Endodermal cell (in vitro differentiated cells): ENCODE data around the gene FASN. TPM values are rescaled to one million over a fixed set of nuclear protein-coding genes. Genes with fewer than 3 reads are reported as not detected.

Experiments used
- DNase-seq: peaks from one replicate; pipeline ENCODE4 v3.0.0-alpha.2; 2017
- H3K27ac ChIP-seq: 2 replicates; pipeline ENCODE4 v1.5.1; 2013; ENCODE audit warnings: mild to moderate bottlenecking, low read depth, low read length, moderate library complexity
- H3K27me3 ChIP-seq: 2 replicates; pipeline ENCODE4 v1.6.1; 2013; ENCODE audit warnings: mild to moderate bottlenecking, low read length, moderate library complexity; ENCODE audit not compliant: insufficient read depth, control insufficient read depth, poor library complexity, severe bottlenecking
- H3K36me3 ChIP-seq: 2 replicates; pipeline ENCODE4 v1.7.0; 2013; ENCODE audit warnings: mild to moderate bottlenecking, low read length, moderate library complexity; ENCODE audit not compliant: control insufficient read depth, insufficient read depth
- H3K4me1 ChIP-seq: one replicate; pipeline ENCODE4 v1.7.0; 2013; ENCODE audit warnings: low read length; ENCODE audit not compliant: control insufficient read depth, insufficient read depth
- H3K4me3 ChIP-seq: 2 replicates; pipeline ENCODE4 v1.5.1; 2013; ENCODE audit warnings: mild to moderate bottlenecking, low read length, moderate library complexity
- H3K9ac ChIP-seq: 2 replicates; pipeline ENCODE4 v1.6.1; 2013; ENCODE audit warnings: mild to moderate bottlenecking, low read length, moderate library complexity; ENCODE audit not compliant: poor library complexity, severe bottlenecking; ENCODE audit errors: extremely low read depth
- H3K9me3 ChIP-seq: 2 replicates; pipeline ENCODE4 v1.6.1; 2013; ENCODE audit warnings: mild to moderate bottlenecking, low read length, moderate library complexity; ENCODE audit not compliant: control insufficient read depth
- H3K27ac Mint-ChIP-seq: 2 replicates; pipeline ENCODE4 v1.8.0; 2020; ENCODE audit warnings: mixed read lengths
- H3K27me3 Mint-ChIP-seq: 2 replicates; pipeline ENCODE4 v1.8.0; 2021; ENCODE audit warnings: mild to moderate bottlenecking, mixed read lengths; ENCODE audit not compliant: insufficient read depth
- H3K36me3 Mint-ChIP-seq: 2 replicates; pipeline ENCODE4 v1.8.0; 2020; ENCODE audit warnings: low read depth, mixed read lengths
- H3K4me1 Mint-ChIP-seq: 2 replicates; pipeline ENCODE4 v1.8.0; 2020; ENCODE audit warnings: mixed read lengths
- H3K4me3 Mint-ChIP-seq: 2 replicates; pipeline ENCODE4 v1.8.0; 2020; ENCODE audit warnings: mild to moderate bottlenecking, moderate library complexity, mixed read lengths
- H3K9me3 Mint-ChIP-seq: 2 replicates; pipeline ENCODE4 v1.8.0; 2020; ENCODE audit warnings: mild to moderate bottlenecking, mixed read lengths
- WGBS, 2 experiments: methylation state at CpG; one replicate each; pipeline versions ENCODE4 v1.1.5 to v1.1.7; 2013; ENCODE audit warnings: missing lambda C conversion rate in 2 of 2, mixed read lengths in 1 of 2; ENCODE audit not compliant: insufficient coverage in 1 of 2, insufficient read length in 1 of 2; 5-methylcytosine and 5-hydroxymethylcytosine counted together
- total RNA-seq, 2 donors: library from RNA; stranded (reverse); fragmentation: NEBNext Ultra II Directional in 1 of 2; extraction: Animal tissue kit (Norgen Biotek cat#: 25700) in 1 of 2; gene quantifications; 2 replicates in 1 of 2; 3 replicates in 1 of 2; pipeline ENCODE4 v1.2.1, GENCODE V29; 2021
- TF ChIP-seq, protein P1 (sequence below): fragments of 200-600 bp; sonication (generic); conservative IDR thresholded peaks from 2 replicates; pipeline ENCODE4 v1.5.0; 2021; ENCODE audit warnings: antibody characterized with exemption, mild to moderate bottlenecking

The FASN gene
- total RNA-seq, 2 donors from 2014 or later: 371 to 498 TPM

DNA sequence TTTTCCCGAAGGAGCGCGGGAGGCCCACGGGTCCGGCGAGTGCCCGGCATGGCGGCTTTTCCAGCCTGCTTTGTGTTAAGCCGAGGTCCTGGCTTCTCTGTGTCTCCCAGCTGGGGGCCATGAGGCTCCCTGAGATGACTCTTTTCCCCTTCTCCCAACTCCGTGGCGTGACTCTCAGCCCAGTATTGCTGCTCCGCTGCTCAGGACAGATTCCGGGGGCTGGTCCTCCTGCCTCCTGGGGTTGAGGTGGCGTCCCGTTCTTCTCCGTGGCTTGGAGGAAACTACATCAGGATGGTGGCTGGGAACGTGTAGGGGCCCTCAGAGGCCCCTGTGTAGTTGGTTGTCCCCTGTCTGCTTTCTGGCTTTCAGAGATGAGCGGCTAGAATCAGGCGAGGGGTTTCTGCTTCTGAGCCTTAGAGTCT is 45.4 kb downstream of the FASN start:
- H3K9ac ChIP-seq: peak overlapping the region; percentile 71
- no peak overlapping the region for H3K27ac ChIP-seq
- 24 to 37% methylated on average over 14 to 19 of the region's 19 CpGs for WGBS, 2 experiments
- no peaks in the 10 kb centered on the region for H3K4me1 ChIP-seq
- H3K4me3 Mint-ChIP-seq: peak overlapping the region; percentile 78
- H3K9me3 ChIP-seq: no peaks in the 10 kb centered on the region
- no peaks in the 10 kb centered on the region for H3K27me3 Mint-ChIP-seq
- H3K36me3 ChIP-seq: peaks cover 46% of the 10 kb centered on the region
- H3K27me3 ChIP-seq: no peaks in the 10 kb centered on the region
- peaks cover 9% of the 10 kb centered on the region for H3K36me3 Mint-ChIP-seq
- H3K4me1 Mint-ChIP-seq: peaks cover 4% of the 10 kb centered on the region
- peak overlapping the region; percentile 89 for H3K4me3 ChIP-seq
- no peak overlapping the region for H3K27ac Mint-ChIP-seq
- TF ChIP-seq, protein P1, sequence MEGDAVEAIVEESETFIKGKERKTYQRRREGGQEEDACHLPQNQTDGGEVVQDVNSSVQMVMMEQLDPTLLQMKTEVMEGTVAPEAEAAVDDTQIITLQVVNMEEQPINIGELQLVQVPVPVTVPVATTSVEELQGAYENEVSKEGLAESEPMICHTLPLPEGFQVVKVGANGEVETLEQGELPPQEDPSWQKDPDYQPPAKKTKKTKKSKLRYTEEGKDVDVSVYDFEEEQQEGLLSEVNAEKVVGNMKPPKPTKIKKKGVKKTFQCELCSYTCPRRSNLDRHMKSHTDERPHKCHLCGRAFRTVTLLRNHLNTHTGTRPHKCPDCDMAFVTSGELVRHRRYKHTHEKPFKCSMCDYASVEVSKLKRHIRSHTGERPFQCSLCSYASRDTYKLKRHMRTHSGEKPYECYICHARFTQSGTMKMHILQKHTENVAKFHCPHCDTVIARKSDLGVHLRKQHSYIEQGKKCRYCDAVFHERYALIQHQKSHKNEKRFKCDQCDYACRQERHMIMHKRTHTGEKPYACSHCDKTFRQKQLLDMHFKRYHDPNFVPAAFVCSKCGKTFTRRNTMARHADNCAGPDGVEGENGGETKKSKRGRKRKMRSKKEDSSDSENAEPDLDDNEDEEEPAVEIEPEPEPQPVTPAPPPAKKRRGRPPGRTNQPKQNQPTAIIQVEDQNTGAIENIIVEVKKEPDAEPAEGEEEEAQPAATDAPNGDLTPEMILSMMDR: no peak
- DNase-seq: no peak
- no peaks in the 10 kb centered on the region for H3K9me3 Mint-ChIP-seq

DNA sequence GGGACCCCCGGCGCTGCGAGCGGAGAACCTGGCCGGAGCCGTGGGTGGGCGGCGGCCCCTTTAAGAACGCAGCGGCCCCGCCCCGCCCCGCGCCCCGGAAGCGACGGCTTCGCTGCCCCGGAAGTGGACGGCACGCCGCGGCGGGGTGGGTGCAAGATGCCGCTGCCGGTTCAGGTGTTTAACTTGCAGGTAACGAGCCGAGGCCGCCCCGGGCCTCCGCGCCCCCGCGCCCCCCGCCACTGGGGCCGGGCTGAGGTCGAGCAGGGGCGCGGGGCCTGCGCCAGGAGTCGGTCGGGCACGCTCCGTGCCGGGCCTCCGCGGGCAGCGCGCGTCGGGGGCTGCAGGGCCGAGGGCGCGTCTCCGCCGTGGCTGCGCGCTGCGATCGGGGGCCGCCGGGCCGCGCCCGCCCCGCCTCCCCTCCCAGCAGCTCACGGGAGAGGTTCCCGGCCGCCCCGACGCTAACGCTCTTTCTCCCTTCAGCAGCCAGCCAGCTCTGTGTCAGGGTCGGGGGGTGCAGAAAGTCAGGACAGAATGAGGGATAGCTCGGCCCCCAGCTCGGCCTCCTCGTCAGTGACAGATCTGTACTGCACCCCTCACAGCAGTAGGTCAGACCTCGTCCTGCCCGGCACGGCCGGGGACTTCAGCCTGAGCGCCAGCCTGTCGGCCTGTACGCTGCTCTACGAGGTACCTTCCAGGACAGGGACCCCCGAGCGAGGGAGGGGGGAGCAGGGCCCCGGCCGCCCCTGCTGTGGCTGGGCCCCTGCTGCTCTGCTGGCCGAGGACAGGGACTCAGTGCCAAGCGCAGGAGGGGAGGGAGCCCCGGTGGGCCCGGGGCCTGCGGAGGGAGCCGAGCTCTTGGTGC is 46.0 kb downstream of the FASN start, which contains the start of the genes GPS1 and RFNG:
Gene GPS1 (plus strand): TSS at position 123 of the 862 bp plus-strand sequence. CDS start 34 bp downstream, at position 157.
Gene RFNG (minus strand): TSS at position 36 of the 862 bp plus-strand sequence. CDS start 45 bp downstream, outside the sequence.
- peak within 1 kb of the TSS; percentile 71 for H3K9ac ChIP-seq

More for the DNA sequence above, 46.0 kb downstream of the FASN start, which contains the start of the genes GPS1 and RFNG:
- Mint-ChIP-seq H3K36me3 (peaks cover 14% of the 10 kb centered on the region), H3K4me3 (peak within 1 kb of the TSS; percentile 78), H3K27me3 (no peaks in the 10 kb centered on the region), H3K9me3 (no peaks in the 10 kb centered on the region), H3K27ac (peak within 1 kb of the TSS; percentile 61), H3K4me1 (peaks cover 4% of the 10 kb centered on the region)
- H3K27me3 ChIP-seq: no peaks in the 10 kb centered on the region
- TF ChIP-seq, protein P1: no peak
- H3K27ac ChIP-seq: no peak within 1 kb of the TSS
- no peaks in the 10 kb centered on the region for H3K9me3 ChIP-seq
- peaks cover 52% of the 10 kb centered on the region for H3K36me3 ChIP-seq
- peak; percentile 93 for DNase-seq
- H3K4me3 ChIP-seq: peak within 1 kb of the TSS; percentile 89
- H3K4me1 ChIP-seq: no peaks in the 10 kb centered on the region
- 0 to 1% methylated on average over 27 to 94 of the region's 94 CpGs for WGBS, 2 experiments
